HEK293T (cell line): ENCODE measurements around the gene BNIP2.

ENCODE experiments used
- ARNT ChIP-seq: fragments of 450-650 bp; IDR thresholded peaks from 2 replicates; pipeline ENCODE4 v1.6.1; 2017; ENCODE audit warnings: mild to moderate bottlenecking
- SP1 ChIP-seq: fragments of 450-650 bp; IDR thresholded peaks from 2 replicates; pipeline ENCODE4 v1.6.1; 2017

GRCh38 chr15:59676565-59676964 lies 12.6 kb downstream of the BNIP2 start:
- TF ChIP-seq ARNT (no peak), SP1 (no peak)
